ENCODE data around the gene TM6SF1.

- TF ChIP-seq CTCF (IDR thresholded peaks at IDR 0.05) (no peak), POLR2AphosphoS5 (IDR thresholded peaks at IDR 0.05; ENCODE audit: low read depth, low read length) (no peak), SIN3A (IDR thresholded peaks at IDR 0.05; ENCODE audit: borderline replicate concordance, insufficient read depth, low read depth, low read length) (no peak), TCF7L2 (IDR thresholded peaks at IDR 0.05; ENCODE audit: low read depth, low read length) (no peak), REST (IDR thresholded peaks at IDR 0.05; ENCODE audit: insufficient read depth in 1 of 2, low read depth in 2 of 2, low read length in 1 of 2) (no peak)
These were observed 39.8 kb upstream of the TM6SF1 start for GRCh38 chr15:83067638-83067962.

All from Panc1 (cell line).